Measurements from ENCODE around the gene FLVCR2.
"Not testable (repeated sequence)": the region's sequence is repeated elsewhere in the genome, so short reads cannot be mapped to it uniquely, and the experiment has no call there.

FLVCR2 gene

DNA sequence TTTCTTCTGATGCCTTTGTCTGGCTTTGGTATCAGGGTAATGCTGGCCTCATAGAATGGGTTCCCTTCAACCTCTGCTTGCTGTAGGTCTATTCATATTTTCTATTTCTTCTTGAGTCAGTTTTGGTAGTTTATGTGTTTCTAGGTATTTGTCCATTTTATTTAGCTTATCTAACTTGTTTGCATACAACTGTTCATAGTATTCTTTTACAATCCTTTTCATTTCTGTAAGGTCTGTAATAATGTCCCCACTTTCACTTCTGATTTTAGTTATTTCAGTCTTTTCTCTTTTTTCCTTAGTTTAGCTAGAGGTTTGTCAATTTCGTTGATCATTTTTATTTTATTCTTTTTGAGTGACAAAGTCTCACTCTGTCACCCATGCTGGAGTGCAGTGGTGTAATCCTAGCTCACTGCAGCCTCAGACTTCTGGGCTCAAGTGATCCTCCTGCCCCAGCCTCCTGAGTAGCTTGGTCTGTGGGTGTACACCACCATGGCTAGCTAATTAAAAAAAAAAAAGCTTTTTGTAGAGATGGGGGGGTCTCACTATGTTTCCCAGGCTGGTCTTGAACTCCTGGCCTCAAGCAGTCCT, 94.3 kb downstream of the FLVCR2 start:
- DNase-seq, result no peak

DNA sequence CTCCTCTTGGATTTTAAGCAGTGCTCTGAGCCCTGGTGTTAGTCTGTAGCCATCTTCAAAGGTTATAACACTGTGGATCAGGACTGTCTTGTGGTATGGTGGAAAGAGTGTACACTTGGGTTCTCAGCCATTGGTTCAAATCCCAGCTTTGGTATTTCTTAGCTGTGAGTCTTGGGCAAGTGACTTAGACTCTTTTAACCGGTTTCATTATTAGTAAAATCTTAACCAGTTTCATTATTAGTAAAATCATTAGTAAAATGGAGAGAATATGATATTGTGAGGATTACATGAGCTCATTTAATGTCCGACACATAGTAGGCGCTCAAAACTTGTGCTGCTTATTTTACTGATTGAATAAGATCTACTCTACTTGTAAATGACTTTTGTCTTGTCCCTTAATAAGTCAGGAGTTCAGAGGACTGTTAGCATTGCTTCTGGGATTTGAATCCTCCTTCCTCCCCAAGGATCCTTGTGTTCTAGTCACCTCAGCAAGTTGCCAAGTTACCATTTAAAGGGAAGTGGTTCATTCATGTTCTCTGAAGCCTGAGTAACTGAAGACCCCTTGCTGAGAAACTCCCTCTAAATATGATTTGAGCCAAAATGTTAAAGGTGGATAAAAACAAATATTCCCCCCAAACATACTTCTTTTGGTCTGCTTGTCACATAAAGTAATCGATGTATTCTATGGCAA, 95.1 kb downstream of the FLVCR2 start:
- DNase-seq, result no peak

DNA sequence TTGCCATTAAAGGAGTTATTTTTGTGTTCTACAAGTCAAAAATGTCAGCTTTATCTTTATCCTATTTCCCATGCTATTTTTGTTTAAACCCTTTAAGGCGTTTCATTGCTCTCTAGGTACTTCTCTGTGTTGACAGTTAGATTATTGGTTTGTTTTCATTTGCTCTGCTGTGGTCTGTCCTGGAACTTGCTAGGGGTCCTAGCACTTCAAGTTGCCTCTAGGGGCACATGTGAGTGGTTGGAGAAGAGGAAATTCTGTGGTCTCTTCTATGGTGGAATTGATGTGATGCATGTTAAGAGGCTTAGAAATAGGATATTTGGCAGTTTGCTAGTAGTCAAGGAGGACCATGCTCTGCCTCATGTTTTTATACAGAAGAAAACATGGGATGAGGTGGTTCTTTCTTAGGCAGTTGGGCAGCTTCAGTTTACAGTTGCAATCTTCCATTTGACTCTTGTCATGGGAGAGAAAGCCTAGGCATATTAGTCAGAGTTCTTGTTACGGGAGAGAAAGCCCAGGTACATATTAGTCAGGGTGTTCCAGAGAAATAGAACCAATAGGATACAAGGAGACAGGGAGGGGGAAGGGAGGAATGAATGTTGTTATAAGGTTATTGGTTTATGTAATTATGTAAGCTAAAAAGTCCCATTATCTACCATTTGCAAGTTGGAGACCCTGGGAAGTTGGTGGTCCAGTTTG, 97.0 kb downstream of the FLVCR2 start:
- DNase-seq, result no peak

DNA sequence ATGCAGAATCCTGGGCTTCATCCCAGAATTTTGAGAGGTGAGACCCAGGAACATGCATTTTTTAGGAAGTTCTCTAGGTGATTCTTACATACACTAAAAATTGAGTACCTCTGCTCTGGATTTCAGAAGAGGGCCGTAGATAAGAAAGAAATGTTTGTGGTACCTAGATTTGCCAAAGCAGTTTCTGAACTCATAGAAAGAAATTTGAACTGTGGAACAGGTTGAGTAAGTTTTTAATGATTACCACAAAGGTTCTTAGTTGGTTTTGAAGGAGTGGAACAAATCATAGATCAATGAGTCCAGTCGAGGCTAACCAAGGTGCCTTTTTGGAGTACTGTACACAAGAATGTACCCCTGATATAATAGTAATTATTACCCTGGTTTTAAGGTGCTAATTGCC, 107.5 kb downstream of the FLVCR2 start:
- DNase-seq, result no peak

DNA sequence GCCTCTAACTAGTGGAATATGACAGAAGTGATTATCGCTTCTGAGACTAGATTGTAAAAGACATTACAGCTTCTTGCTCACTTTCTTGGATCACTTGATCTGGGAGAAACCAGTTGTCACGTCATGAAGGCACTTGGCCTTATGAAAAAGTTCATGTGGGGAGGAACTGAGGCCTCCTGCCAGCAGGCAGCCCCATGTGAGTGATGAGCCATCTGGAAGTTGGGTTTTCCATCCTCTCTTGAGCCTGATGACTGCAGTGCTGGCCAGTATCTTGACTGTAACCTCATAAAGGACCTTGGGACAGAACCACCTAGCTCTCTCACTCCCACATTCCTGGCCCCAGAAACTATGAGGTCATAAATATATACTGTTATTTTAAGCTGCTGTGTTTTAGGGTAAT, 110.6 kb downstream of the FLVCR2 start:
- DNase-seq, result peak; percentile 39 to 66 (median 59)

DNA sequence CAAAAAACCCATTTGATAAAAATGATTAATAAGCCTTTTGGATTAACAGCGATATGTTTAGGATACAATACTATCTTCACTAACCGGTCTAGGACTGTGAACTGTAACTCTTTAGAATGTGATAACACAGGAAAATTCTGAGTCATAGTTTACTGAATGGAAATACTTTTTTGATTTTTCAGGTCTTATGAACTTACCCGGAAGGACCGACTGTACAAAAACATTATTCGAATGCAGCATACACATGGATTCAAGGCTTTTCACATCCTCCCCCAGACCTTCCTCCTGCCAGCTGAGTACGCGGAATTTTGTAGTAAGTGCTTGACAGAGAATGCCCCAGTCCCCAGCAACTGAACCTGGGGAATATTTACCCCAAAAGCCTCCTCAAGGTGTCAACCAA, 111.6 kb downstream of the FLVCR2 start:
- DNase-seq, result no peak

DNA sequence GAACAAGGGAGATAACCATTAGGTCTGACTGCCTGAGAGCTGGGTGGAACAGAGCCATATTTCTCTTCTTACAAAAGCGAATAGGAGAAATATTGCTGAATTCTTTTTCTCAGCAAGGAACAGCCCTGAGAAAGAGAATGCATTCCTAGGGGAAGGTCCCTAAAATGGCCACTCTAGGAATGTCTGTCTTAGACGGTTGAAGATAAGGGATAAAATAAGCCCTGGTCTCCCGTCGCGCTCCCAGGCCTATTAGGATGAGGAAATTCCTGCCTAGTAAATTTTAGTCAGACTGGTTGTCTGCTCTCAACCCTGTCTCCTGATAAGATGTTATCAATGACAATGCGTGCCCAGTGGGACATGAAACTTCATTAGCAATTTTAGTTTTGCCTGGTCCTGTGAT, 116.6 kb downstream of the FLVCR2 start:
- not testable (repeated sequence) for DNase-seq

DNA sequence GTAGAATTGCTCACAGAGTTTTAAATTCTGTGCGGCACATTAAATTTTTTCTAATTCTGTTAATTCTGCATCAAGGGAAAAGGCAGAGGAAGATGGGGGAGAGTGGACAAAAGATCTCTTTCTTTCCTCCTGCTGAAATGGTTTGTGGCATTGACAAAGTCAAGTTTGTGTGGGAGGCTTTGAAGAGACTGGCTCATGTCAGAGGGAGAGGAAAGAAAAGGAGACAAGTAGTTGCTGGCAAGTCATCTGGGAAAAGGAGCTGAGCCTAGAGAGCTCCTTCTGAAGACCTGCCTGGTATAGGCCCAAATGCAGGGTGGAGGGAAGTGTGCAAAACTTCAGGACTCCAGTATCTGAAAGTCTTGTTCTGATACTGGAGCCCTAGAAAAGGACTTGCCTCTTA, 119.0 kb downstream of the FLVCR2 start:
- no peak for DNase-seq
